Superior temporal gyrus (tissue), 1 donor: ENCODE measurements around the gene GDPD3.

Source experiments
- DNase-seq: peaks from one replicate; pipeline ENCODE4 v3.0.0-alpha.2; 2016; ENCODE audit errors: extremely low spot score

The GDPD3 gene

GRCh38 chr16:30078744-30079143 lies 34.6 kb downstream of the GDPD3 start:
- DNase-seq: no peak

- DNase-seq: no peak
Measured at GRCh38 chr16:30077656-30078055, 35.7 kb downstream of the GDPD3 start.

GRCh38 chr16:30076276-30076791 lies 37.0 kb downstream of the GDPD3 start:
- no peak for DNase-seq

GRCh38 chr16:30075503-30076275 lies 37.6 kb downstream of the GDPD3 start, which contains the start of gene PPP4C:
Gene PPP4C (plus strand): TSS chr16:30075994. CDS start chr16:30076378, 384 bp downstream.
- DNase-seq: peak; percentile 91

- DNase-seq: no peak
Measured at GRCh38 chr16:30070490-30070889, 42.8 kb downstream of the GDPD3 start.

GRCh38 chr16:30069611-30070462 lies 43.5 kb downstream of the GDPD3 start:
- DNase-seq: no peak

GRCh38 chr16:30068750-30069610 lies 44.4 kb downstream of the GDPD3 start:
- DNase-seq: no peak

- DNase-seq: no peak
Measured at GRCh38 chr16:30068333-30068732, 45.0 kb downstream of the GDPD3 start.

GRCh38 chr16:30067584-30067916 lies 45.8 kb downstream of the GDPD3 start:
- no peak for DNase-seq

GRCh38 chr16:30066761-30067583 lies 46.4 kb downstream of the GDPD3 start:
- DNase-seq: no peak

- DNase-seq: no peak
Measured at GRCh38 chr16:30065943-30066760, 47.2 kb downstream of the GDPD3 start.

- peak; percentile 97 for DNase-seq
Measured at GRCh38 chr16:30065102-30065942, 48.0 kb downstream of the GDPD3 start, which contains the start of gene ALDOA. Gene ALDOA (plus strand): TSS chr16:30065760. CDS start chr16:30066898, 1,138 bp downstream.

- DNase-seq: peak; percentile 78
Measured at GRCh38 chr16:30064729-30065101, 48.6 kb downstream of the GDPD3 start.

GRCh38 chr16:30063893-30064728 lies 49.2 kb downstream of the GDPD3 start:
- DNase-seq: peak; percentile 80

GRCh38 chr16:30063278-30063892 lies 50.0 kb downstream of the GDPD3 start:
- no peak for DNase-seq

- no peak for DNase-seq
Measured at GRCh38 chr16:30060836-30061554, 52.3 kb downstream of the GDPD3 start.

GRCh38 chr16:30060346-30060745 lies 53.0 kb downstream of the GDPD3 start:
- no peak for DNase-seq
